HEK293 (cell line): ENCODE results near the gene TLE3.

Experiments
- CTCF ChIA-PET: fragments of 350-600 bp; formaldehyde crosslinking; extraction: SDS; loops from one replicate; lab custom pipeline; 2021; ENCODE audit warnings: antibody characterized with exemption; lab: Yijun Ruan, JAX
- POLR2A ChIA-PET: fragments of 300-600 bp; formaldehyde crosslinking; extraction: SDS; loops from one replicate; lab custom pipeline; 2020; ENCODE audit warnings: antibody characterized with exemption, inconsistent platforms; lab: Yijun Ruan, JAX
- H3K27ac ChIP-seq: fragments of 200-500 bp; sonication (Bioruptor generic); 2 replicates; pipeline ENCODE4 v1.5.1; 2014; ENCODE audit warnings: low read depth, low read length, control low read depth, inconsistent platforms; ENCODE audit errors: extremely low read depth
- H3K36me3 ChIP-seq, 2 experiments: fragments of 200-500 bp in 1 of 2; sonication (Bioruptor generic) in 1 of 2; 1 replicate in 1 of 2; 2 replicates in 1 of 2; pipeline ENCODE4 v1.5.1; 2014 to 2017; ENCODE audit warnings: inconsistent platforms in 2 of 2, low read length in 2 of 2; ENCODE audit not compliant: control insufficient read depth in 2 of 2, insufficient read depth in 1 of 2
- H3K4me1 ChIP-seq: fragments of 200-500 bp; sonication (Bioruptor generic); 2 replicates; pipeline ENCODE4 v1.5.1; 2014; ENCODE audit warnings: mild to moderate bottlenecking, low read length, inconsistent platforms; ENCODE audit not compliant: control insufficient read depth, insufficient read depth
- H3K4me3 ChIP-seq: 2 replicates; pipeline ENCODE4 v1.5.1; 2011; ENCODE audit warnings: low read depth, mild to moderate bottlenecking, control low read depth, low read length, moderate library complexity
- H3K9me3 ChIP-seq: fragments of 200-500 bp; sonication (Bioruptor generic); 2 replicates; pipeline ENCODE4 v1.5.1; 2014; ENCODE audit warnings: low read depth, low read length, inconsistent platforms; ENCODE audit not compliant: control insufficient read depth, insufficient read depth
- EGR2 ChIP-seq: fragments of 450-650 bp; formaldehyde crosslinking; IDR thresholded peaks from 2 replicates; pipeline ENCODE4 v1.5.1; 2016; ENCODE audit warnings: low read depth, missing biosample characterization, missing genetic modification characterization
- GLIS2 ChIP-seq: fragments of 450-650 bp; formaldehyde crosslinking; IDR thresholded peaks from 2 replicates; pipeline ENCODE4 v1.5.1; 2016; ENCODE audit warnings: missing biosample characterization, missing genetic modification characterization
- IKZF3 ChIP-seq: fragments of 450-650 bp; IDR thresholded peaks from 2 replicates; pipeline ENCODE4 v1.5.0; 2018; ENCODE audit warnings: missing biosample characterization, mild to moderate bottlenecking, missing genetic modification characterization, moderate library complexity
- KLF10 ChIP-seq: fragments of 450-650 bp; IDR thresholded peaks from 2 replicates; pipeline ENCODE4 v1.5.1; 2018; ENCODE audit warnings: missing biosample characterization, mild to moderate bottlenecking, missing genetic modification characterization
- KLF16 ChIP-seq: fragments of 450-650 bp; formaldehyde crosslinking; IDR thresholded peaks from 2 replicates; pipeline ENCODE4 v1.5.1; 2017; ENCODE audit warnings: missing biosample characterization, missing genetic modification characterization
- KLF7 ChIP-seq: fragments of 450-650 bp; formaldehyde crosslinking; IDR thresholded peaks from 2 replicates; pipeline ENCODE4 v1.5.1; 2016; ENCODE audit warnings: missing biosample characterization, missing genetic modification characterization, borderline replicate concordance
- MZF1 ChIP-seq: fragments of 450-650 bp; formaldehyde crosslinking; IDR thresholded peaks from 2 replicates; pipeline ENCODE4 v1.5.1; 2017; ENCODE audit warnings: missing biosample characterization, missing genetic modification characterization, borderline replicate concordance
- PRDM1 ChIP-seq: fragments of 450-650 bp; formaldehyde crosslinking; IDR thresholded peaks from 2 replicates; pipeline ENCODE4; 2016; ENCODE audit warnings: missing biosample characterization, missing genetic modification characterization
- PRDM6 ChIP-seq: fragments of 450-650 bp; formaldehyde crosslinking; IDR thresholded peaks from 2 replicates; pipeline ENCODE4 v1.5.1; 2017; ENCODE audit warnings: missing biosample characterization, missing genetic modification characterization
- REST ChIP-seq: fragments of 450-650 bp; formaldehyde crosslinking; IDR thresholded peaks from 2 replicates; pipeline ENCODE4 v1.5.1; 2016; ENCODE audit warnings: missing biosample characterization, missing genetic modification characterization
- SCRT1 ChIP-seq: fragments of 450-650 bp; formaldehyde crosslinking; IDR thresholded peaks from 2 replicates; pipeline ENCODE4 v1.5.1; 2016; ENCODE audit warnings: missing biosample characterization, missing genetic modification characterization, borderline replicate concordance
- WT1 ChIP-seq: fragments of 450-650 bp; formaldehyde crosslinking; IDR thresholded peaks from 2 replicates; pipeline ENCODE4 v1.5.1; 2016; ENCODE audit warnings: missing biosample characterization, missing genetic modification characterization
- YY1 ChIP-seq: fragments of 450-650 bp; formaldehyde crosslinking; IDR thresholded peaks from 2 replicates; pipeline ENCODE4 v1.5.1; 2018; ENCODE audit warnings: missing biosample characterization, missing genetic modification characterization
- ZFHX2 ChIP-seq: fragments of 450-650 bp; formaldehyde crosslinking; conservative IDR thresholded peaks from 2 replicates; pipeline ENCODE4 v1.5.1; 2016; ENCODE audit warnings: missing biosample characterization, missing genetic modification characterization
- ZNF133 ChIP-seq: fragments of 450-650 bp; formaldehyde crosslinking; IDR thresholded peaks from 2 replicates; pipeline ENCODE4 v1.5.1; 2016; ENCODE audit warnings: missing biosample characterization, missing genetic modification characterization
- ZNF24 ChIP-seq: fragments of 450-650 bp; formaldehyde crosslinking; IDR thresholded peaks from 2 replicates; pipeline ENCODE4 v1.5.1; 2016; ENCODE audit warnings: missing biosample characterization, missing genetic modification characterization
- ZNF341 ChIP-seq: fragments of 450-650 bp; formaldehyde crosslinking; IDR thresholded peaks from 2 replicates; pipeline ENCODE4; 2016; ENCODE audit warnings: low read depth, missing biosample characterization, missing genetic modification characterization
- ZNF354C ChIP-seq: fragments of 450-650 bp; formaldehyde crosslinking; IDR thresholded peaks from 2 replicates; pipeline ENCODE4 v1.5.1; 2016; ENCODE audit warnings: missing biosample characterization, missing genetic modification characterization, low read depth, borderline replicate concordance
- ZNF362 ChIP-seq: fragments of 450-650 bp; formaldehyde crosslinking; IDR thresholded peaks from 2 replicates; pipeline ENCODE4 v1.5.1; 2016; ENCODE audit warnings: missing biosample characterization, missing genetic modification characterization
- ZNF37A ChIP-seq: fragments of 450-650 bp; IDR thresholded peaks from 2 replicates; pipeline ENCODE4 v1.5.1; 2018; ENCODE audit warnings: missing biosample characterization, missing genetic modification characterization
- ZNF561 ChIP-seq: fragments of 450-650 bp; IDR thresholded peaks from 2 replicates; pipeline ENCODE4 v1.5.1; 2018; ENCODE audit warnings: missing biosample characterization, missing genetic modification characterization, borderline replicate concordance
- ZNF768 ChIP-seq: fragments of 450-650 bp; formaldehyde crosslinking; IDR thresholded peaks from 2 replicates; pipeline ENCODE4 v1.5.1; 2018; ENCODE audit warnings: missing biosample characterization, mild to moderate bottlenecking, missing genetic modification characterization
- ZSCAN30 ChIP-seq: fragments of 450-650 bp; IDR thresholded peaks from 2 replicates; pipeline ENCODE4 v1.5.1; 2018; ENCODE audit warnings: missing biosample characterization, mild to moderate bottlenecking, missing genetic modification characterization, moderate library complexity

The TLE3 gene

GRCh38 chr15:70025413-70026296, 72.1 kb downstream of the TLE3 start (continued):
- peak; percentile 75 for TF ChIP-seq REST (tag by site-specific recombination)
- no peak for TF ChIP-seq EGR2 (tag by site-specific recombination)
- no peak for TF ChIP-seq ZNF341 (tag by site-specific recombination)
- peak; percentile 47; the same call in 1 of the 2 replicates for TF ChIP-seq GLIS2
- no peak for TF ChIP-seq ZNF37A (tag by site-specific recombination)
- peak; percentile 96 for TF ChIP-seq ZNF768
- TF ChIP-seq ZNF362 (tag by site-specific recombination) = no peak
- 0 out of 2 replicates have a peak, but pooled peaks have one; percentile 1 for TF ChIP-seq PRDM1

GRCh38 chr15:70024521-70024920, 73.2 kb downstream of the TLE3 start:
- no peaks in the 10 kb centered on the region for H3K9me3 ChIP-seq
- ChIA-PET POLR2A (interaction anchor here (1.4 to 1.8 kb wide), 3 partner anchors 10 to 561 kb away, joined by 3 to 6 read pairs (median 4); no protein-coding TSS in a partner anchor), CTCF (interaction anchor here (0.8 to 1.1 kb wide), 3 partner anchors 16 to 292 kb away, joined by 3 to 4 read pairs (median 4); no protein-coding TSS in a partner anchor)
- peaks cover 21% of the 10 kb centered on the region for H3K4me1 ChIP-seq
- TF ChIP-seq ZNF133 (tag by site-specific recombination) (no peak), EGR2 (tag by site-specific recombination) (0 out of 2 replicates have a peak, but pooled peaks have one; percentile 29), ZFHX2 (peak; percentile 71)
- peak overlapping the region; percentile 68 for H3K27ac ChIP-seq
- H3K36me3 ChIP-seq = no peaks in the 10 kb centered on the region
- no peak overlapping the region for H3K4me3 ChIP-seq

- Histone ChIP-seq H3K4me1 (peaks cover 21% of the 10 kb centered on the region), H3K9me3 (no peaks in the 10 kb centered on the region), H3K27ac (peak overlapping the region; percentile 68), H3K4me3 (no peak overlapping the region), H3K36me3 (no peaks in the 10 kb centered on the region)
- POLR2A ChIA-PET = interaction anchor here (0.7 to 1.8 kb wide), 10 partner anchors 9 to 561 kb away, joined by 3 to 13 read pairs (median 4); partner anchors contain the start of gene TLE3
- CTCF ChIA-PET = interaction anchor here (0.6 to 1.1 kb wide), 5 partner anchors 17 to 291 kb away, joined by 3 to 4 read pairs (median 3); no protein-coding TSS in a partner anchor
- TF ChIP-seq ZNF561 (tag by site-specific recombination) (peak; percentile 90), MZF1 (tag by site-specific recombination) (0 out of 2 replicates have a peak, but pooled peaks have one; percentile 72), ZNF341 (tag by site-specific recombination) (peak; percentile 53), PRDM6 (peak; percentile 94), YY1 (0 out of 2 replicates have a peak, but pooled peaks have one; percentile 22), PRDM1 (no peak), ZNF354C (tag by site-specific recombination) (no peak), KLF7 (tag by site-specific recombination) (no peak; the same call in 1 of the 2 replicates), WT1 (tag by site-specific recombination) (peak; percentile 49; the same call in 1 of the 2 replicates), ZNF24 (tag by site-specific recombination) (0 out of 2 replicates have a peak, but pooled peaks have one; percentile 32), ZSCAN30 (tag by site-specific recombination) (0 out of 2 replicates have a peak, but pooled peaks have one; percentile 12), GLIS2 (0 out of 2 replicates have a peak, but pooled peaks have one; percentile 5), KLF16 (tag by site-specific recombination) (no peak), IKZF3 (peak; percentile 2), SCRT1 (tag by site-specific recombination) (peak; percentile 33; the same call in 1 of the 2 replicates), KLF10 (tag by site-specific recombination) (peak; percentile 52)
Measured at GRCh38 chr15:70023769-70024491, 73.8 kb downstream of the TLE3 start.
